Stromal cell of bone marrow (primary cell): Measurements from ENCODE around the gene TSPAN13.

Experiments
- DNase-seq: peaks from one replicate; pipeline ENCODE4 v3.0.0-alpha.2; 2012; ENCODE audit warnings: low read depth

Gene TSPAN13

DNA sequence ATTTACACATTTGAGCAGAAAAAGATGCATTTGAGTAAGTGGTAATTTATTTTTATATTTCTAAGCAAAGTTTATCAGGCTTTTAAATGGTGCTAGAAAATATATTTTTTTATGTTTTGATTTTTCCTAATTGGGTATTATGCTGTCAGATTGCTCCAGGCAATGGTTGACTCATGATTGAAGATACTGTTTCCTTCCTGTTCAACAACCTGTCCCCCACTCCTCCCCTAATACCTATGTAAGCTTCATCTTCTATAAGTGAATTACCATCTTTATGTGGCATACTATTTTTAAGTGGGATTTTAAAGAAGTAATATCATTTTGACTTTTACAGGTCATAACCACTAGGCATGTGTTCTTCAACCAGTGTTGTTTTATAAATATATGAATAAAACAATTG lies 21.4 kb downstream of the TSPAN13 start:
- DNase-seq, result no peak

- DNase-seq, result no peak
Measured at GRCh38 chr7:16776053-16776452, 22.5 kb downstream of the TSPAN13 start.

DNA sequence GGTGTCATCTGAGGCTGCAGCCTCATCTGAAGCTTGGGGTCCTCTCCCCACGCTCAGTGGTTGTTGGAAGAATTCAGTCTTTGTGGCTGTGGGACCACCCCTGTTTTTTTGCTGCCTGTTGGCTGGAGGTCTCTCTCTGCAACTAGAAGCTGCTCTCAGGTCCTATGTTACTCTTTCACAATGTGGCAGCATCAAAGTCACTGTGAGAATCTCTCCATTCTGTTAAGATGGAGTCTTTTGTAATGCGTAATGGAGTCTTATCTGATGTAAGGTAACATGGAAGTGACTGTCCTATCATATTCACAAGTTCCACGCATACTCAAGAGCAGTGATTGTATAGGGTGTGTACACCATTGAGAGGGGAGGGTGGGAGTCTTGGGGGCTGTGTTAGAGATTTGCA lies 24.9 kb downstream of the TSPAN13 start:
- DNase-seq, result no peak

DNA sequence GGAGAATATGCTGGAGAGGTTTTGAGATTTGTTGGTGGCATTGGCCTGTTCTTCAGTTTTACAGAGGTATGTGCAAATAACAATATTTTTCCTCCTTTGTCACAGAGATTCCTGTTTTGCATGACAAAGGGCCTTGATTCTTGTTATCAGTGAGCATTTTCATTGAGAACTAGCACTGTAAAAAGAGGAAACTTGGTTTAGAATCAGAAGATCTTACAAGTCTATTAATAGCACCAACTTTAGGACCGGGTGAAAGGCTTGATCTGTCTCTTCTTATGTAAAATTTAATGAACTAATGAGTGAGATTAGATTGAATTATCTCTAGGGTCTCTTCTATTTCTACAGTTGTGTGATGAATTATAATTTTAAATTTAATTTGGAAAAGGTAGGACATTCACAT lies 25.5 kb downstream of the TSPAN13 start:
- no peak for DNase-seq

- DNase-seq, result no peak
Measured at GRCh38 chr7:16780596-16780995, 27.0 kb downstream of the TSPAN13 start.

DNA sequence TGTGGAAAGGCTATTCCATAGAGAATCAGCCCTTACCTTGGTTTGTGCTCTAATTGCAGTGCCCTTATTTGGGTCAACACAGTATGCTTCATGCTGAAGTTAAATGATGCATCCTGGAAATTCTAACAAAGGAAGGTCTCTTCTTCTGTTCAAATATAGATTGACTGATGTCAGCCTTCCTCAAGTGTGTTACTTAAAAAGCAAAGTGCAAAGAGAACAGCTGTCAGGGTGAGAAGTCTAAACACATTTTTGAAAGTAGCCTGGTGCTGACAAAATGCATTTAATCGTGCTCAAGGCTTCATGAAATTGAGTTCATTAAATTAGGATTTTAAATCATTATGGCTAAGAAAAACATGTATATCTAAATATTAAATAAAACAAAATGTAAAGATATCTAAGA lies 31.8 kb downstream of the TSPAN13 start:
- DNase-seq, result no peak

GRCh38 chr7:16785846-16786245 lies 32.3 kb downstream of the TSPAN13 start:
- no peak for DNase-seq

DNA sequence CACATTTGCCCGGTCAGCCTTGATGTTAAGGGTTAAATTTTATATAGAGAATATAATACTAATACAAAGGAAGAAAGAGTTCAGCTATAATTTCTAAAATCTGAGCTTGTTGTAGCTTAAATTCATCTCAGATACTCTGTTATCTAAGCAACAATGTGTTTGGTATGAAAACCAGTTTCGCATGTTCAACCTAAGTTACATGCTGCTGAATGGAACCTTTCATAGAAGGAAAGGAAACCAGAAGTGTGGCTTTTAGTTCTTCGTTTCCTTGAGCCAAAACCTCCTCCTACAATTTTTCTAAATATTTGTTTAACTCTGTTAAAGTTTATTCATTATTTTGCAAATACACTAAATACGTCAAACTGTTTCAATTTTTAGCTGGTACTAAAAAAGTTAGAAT lies 32.7 kb downstream of the TSPAN13 start:
- DNase-seq, result no peak

- no peak for DNase-seq
Measured at GRCh38 chr7:16787127-16787526, 33.6 kb downstream of the TSPAN13 start.

DNA sequence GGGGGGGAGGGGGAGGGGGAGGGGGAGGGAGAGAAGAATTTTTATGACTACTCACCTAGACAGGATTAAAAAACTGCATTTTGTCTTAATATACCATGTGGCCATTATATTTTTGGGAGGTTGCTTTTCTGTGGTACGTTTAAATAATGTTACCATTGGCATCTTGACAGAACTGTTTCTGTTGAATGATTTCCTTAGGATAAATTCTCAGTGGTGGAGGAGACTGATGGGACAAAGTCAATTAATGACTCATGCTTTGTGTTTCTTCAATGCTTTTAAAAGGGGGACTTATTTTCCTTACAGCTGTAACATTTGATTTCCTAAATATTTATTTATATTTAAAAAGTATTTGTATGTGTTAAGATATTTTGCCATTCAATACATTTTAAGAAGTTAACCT lies 37.5 kb downstream of the TSPAN13 start:
- DNase-seq, result no peak

DNA sequence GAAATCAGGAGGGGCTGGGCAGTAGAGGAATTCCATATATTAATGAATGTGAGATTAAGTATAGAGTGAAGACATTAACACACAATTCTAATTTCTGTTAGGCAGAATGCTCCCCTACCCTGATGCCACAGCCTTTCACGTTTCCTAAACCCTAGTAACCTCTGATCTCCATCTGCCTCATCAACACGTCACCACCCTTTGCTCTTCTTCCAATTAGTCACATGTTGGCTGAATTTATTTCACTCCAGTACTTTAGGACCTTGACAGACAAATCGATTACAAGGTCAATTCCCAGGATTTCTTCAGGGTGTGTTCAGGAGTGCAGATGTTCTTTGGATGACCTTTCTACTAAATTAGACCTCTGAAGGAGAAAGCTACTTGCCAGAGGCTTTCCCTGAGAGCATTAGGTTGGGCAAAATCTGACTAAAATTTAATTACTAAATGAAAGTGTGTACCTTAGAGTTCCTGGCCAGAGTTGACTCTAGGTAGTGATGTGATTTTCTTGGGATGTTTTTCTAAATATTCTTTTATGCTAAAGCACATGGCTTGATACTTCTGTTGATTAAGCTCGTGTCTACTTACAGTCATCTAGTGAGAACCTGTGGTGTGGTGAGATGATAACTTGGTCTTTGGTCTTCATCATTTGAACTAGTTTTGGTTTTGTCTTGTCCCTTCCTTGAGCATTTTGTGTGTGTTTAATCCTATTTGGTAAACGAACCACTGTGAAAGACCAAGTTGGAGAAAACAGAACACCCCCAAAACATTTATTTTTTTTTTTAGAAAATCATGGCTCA lies 38.5 kb downstream of the TSPAN13 start:
- DNase-seq, result no peak

GRCh38 chr7:16794986-16795385 lies 41.4 kb downstream of the TSPAN13 start:
- no peak for DNase-seq

GRCh38 chr7:16795624-16796023 lies 42.1 kb downstream of the TSPAN13 start:
- no peak for DNase-seq

DNA sequence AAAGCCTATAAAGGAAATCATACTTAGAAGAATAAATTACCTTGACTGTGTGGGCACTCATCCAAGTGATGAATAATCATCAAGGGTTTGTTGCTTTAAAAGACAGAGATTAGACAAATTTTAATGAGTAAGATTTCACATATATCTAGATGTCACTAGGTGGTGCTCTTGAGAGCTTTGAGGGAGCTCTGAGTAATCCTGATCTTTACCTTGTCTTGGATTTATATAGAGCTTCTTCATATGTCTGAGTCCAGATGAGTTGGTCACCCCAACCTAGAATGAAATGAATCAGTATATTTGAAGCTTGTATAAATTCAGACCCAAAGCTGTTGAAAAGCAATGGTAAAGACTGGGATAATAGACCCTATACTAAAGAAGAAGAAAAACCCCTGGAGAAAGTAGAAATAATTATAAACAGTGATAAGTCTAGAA lies 47.6 kb downstream of the TSPAN13 start:
- no peak for DNase-seq

DNA sequence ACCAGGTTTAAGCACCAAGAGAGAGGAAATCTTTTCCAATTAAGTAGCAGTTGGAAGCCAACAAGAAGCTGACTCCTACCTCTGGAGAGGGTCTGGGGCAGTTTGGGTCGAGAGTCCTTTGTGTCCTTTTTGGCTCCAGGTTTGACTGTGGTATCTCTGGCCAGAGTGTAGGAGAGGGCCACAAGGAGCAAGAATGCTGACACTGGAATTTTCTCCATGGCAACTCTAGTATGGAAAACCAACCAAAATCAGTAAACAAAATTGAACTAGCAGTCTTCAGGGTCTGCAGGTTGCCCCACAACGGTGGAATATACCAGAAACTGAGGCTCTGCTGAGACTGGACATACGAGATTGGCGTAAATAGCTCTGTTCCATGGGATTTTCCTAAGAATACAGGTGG lies 48.0 kb downstream of the TSPAN13 start:
- no peak for DNase-seq

DNA sequence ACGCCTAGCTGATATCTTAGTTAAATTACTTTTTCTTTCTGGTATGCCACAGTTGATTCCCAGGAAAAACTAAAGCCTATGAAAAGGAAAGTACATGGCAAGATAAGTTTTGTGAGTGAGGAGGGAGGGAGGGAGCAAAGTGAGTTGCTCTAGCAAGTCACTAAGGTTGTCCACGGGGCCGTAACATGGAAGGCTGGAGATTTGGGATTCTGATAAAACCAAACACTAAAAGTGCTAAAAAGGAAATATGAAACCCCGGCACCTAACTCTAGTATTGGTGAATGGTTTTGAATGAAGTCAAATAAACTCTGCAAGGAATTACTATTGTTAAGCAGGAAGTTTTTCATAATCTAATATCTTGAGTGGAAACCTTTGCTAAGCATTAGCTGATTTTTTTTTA lies 49.6 kb downstream of the TSPAN13 start:
- no peak for DNase-seq

DNA sequence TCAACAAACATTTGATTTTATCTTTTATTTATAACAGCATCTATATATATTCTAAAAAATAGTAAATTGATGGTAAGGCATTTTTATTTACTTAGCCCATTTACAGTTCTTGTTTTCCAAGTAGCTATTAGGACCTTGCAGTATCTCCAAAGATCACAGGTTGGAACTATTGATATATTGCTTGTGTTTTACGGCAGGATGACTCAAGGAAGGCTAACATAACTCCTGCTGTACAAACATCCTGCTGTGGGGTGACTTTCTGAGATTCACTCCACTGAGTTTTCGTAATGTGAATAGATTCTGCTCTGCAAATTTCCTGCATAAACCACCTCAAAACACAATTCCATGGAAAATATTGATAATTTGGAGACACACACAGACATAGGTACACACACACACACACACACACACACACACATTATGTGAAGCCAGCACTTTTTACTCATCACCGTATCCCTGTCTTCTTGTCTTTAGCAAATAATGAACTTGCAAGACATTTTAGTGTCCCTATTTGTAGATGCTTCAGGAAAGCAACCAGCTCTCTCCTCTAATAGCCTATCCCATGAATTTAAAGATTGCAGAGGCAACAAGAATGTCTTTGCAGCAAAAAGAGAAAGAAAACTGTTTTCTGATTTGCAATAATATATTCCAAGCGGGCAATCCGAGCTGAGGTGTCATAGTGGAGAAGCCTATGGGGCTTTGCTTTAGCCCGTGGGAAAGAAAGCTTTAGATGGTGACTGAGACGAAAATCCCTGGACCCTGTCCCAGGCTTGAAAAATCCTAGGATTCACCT lies 50.5 kb downstream of the TSPAN13 start:
- DNase-seq, result no peak

GRCh38 chr7:16804674-16805439 lies 51.3 kb downstream of the TSPAN13 start, which contains the start of gene AGR2:
TSS of gene AGR2 (minus strand) at chr7:16804999. CDS start at chr7:16801796, 3,203 bp downstream.
- DNase-seq, result no peak

DNA sequence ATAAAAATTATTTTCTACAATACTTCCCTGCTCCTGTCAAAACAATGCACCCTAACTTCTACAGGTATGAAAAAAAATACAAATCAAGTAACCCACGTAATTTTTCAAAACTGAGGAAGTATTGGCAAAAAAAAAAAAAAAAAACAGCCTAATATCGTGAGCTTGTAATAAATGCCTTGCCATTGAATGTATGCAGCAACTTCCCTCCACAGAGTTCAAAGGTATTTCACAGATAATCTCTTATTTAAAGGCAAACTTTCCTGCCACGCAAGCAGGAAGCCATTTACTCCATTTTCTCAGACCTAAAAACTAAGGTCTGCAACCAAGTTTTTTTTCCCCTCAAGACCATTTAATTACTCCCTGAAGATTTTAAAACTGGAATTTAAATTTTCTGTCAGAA lies 51.9 kb downstream of the TSPAN13 start:
- DNase-seq, result no peak

GRCh38 chr7:16810112-16810511 lies 56.6 kb downstream of the TSPAN13 start:
- DNase-seq, result no peak

GRCh38 chr7:16810573-16810972 lies 57.0 kb downstream of the TSPAN13 start:
- no peak for DNase-seq

- no peak for DNase-seq
Measured at GRCh38 chr7:16811551-16811950, 58.0 kb downstream of the TSPAN13 start.
